H1 (cell line): ENCODE measurements around the gene PATJ. TPM values are rescaled to one million over a fixed set of nuclear protein-coding genes. Genes with fewer than 3 reads are reported as not detected.

Experiments used
- E2F6 ChIP-seq: IDR thresholded peaks from 2 replicates; pipeline ENCODE4 v1.6.1; 2012; ENCODE audit warnings: inconsistent platforms
- EP300 ChIP-seq, 2 experiments: IDR thresholded peaks; 1 replicate in 1 of 2; 2 replicates in 1 of 2; pipeline ENCODE4 v1.6.1; 2011 to 2012; ENCODE audit warnings: low read depth in 2 of 2, low read length in 2 of 2, mild to moderate bottlenecking in 2 of 2, borderline replicate concordance in 1 of 2, inconsistent platforms in 1 of 2, moderate library complexity in 1 of 2
- SP2 ChIP-seq: IDR thresholded peaks from 2 replicates; pipeline ENCODE4 v1.6.1; 2012; ENCODE audit warnings: mild to moderate bottlenecking, low read length, inconsistent platforms
- TEAD4 ChIP-seq: IDR thresholded peaks from 2 replicates; pipeline ENCODE4 v1.6.1; 2012; ENCODE audit warnings: low read depth, low read length, inconsistent platforms, mixed read lengths
- polyA plus RNA-seq, 7 experiments: library from polyadenylated mRNA; depleted of rRNA in 3 of 7; stranded (reverse) in 5 of 7; unstranded in 2 of 7; fragments of >200 nt in 5 of 7; fragments of 200-250 nt in 2 of 7; gene quantifications; 1 replicate in 5 of 7; 2 replicates in 1 of 7; 4 replicates in 1 of 7; pipeline versions ENCODE4 v1.2.1 to v1.2.3, GENCODE V29; 2011 to 2013; ENCODE audit warnings: missing spikeins in 2 of 7, mixed read lengths in 2 of 7
- total RNA-seq: library from RNA; stranded (reverse); fragmentation: NEBNext Ultra II Directional; extraction: Animal tissue kit (Norgen Biotek cat#: 25700); gene quantifications from 2 replicates; pipeline ENCODE4 v1.2.1, GENCODE V29; 2021
- TF ChIP-seq, protein P1 (sequence below): IDR thresholded peaks from 2 replicates; pipeline ENCODE4 v1.6.1; 2012; ENCODE audit warnings: inconsistent platforms

PATJ gene
- total and polyA plus RNA-seq, 2 of the 8 experiments (the other 6 are each of a cell fraction or from before 2014, with no cell fraction given), result 8.2 to 55.6 TPM

DNA sequence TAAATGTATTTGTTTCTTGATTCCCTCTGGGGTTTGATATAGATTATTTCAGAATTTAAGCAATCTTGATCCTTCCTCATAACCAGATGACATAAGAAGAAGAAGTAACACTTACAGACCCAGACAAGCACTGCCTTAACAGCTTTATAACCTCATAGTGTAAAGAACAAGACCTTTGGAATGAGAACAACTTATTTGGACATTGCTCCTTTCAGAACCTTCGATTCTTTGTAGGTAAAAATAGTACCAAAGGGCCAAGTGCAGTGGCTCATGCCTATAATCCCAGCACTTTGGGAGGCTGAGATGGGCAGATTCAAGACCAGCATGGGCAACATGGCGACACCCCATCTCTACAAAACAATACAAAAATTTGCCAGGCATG, 32.4 kb upstream of the PATJ start (continued):
- TF ChIP-seq E2F6 (no peak), SP2 (no peak), EP300 (IDR thresholded peaks at IDR 0.05; ENCODE audit: borderline replicate concordance in 1 of 2, low read depth in 2 of 2, low read length in 2 of 2) (no peak), TEAD4 (no peak)
- TF ChIP-seq, protein P1, sequence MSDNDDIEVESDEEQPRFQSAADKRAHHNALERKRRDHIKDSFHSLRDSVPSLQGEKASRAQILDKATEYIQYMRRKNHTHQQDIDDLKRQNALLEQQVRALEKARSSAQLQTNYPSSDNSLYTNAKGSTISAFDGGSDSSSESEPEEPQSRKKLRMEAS, result no peak
- TF ChIP-seq, all 59 proteins: peak for 0
